Esophagus muscularis mucosa (tissue), 4 donors: ENCODE measurements around the gene PYGB.

ENCODE experiments used
- CTCF ChIP-seq, 3 experiments: fragments of 200-600 bp in 2 of 3; fragments of 450-650 bp in 1 of 3; sonication (generic) in 2 of 3; IDR thresholded peaks; one replicate each; pipeline ENCODE4 v1.5.1; 2017 to 2019; ENCODE audit warnings: antibody characterized with exemption in 3 of 3, mild to moderate bottlenecking in 2 of 3, moderate library complexity in 1 of 3
- EP300 ChIP-seq: sonication (generic); formaldehyde crosslinking; IDR thresholded peaks from one replicate; pipeline ENCODE4 v1.6.1; 2017; ENCODE audit warnings: antibody characterized with exemption
- POLR2A ChIP-seq: fragments of 450-650 bp; IDR thresholded peaks from one replicate; pipeline ENCODE4 v1.6.1; 2017; ENCODE audit warnings: antibody characterized with exemption, moderate library complexity, mild to moderate bottlenecking, low read depth
- POLR2AphosphoS5 ChIP-seq, 2 donors: sonication (generic); formaldehyde crosslinking; IDR thresholded peaks; one replicate each; pipeline ENCODE4 v1.6.1; 2017; ENCODE audit warnings: antibody characterized with exemption in 2 of 2

GRCh38 chr20:25203871-25204320, 44.0 kb upstream of the PYGB start:
- no peak for TF ChIP-seq CTCF (IDR thresholded peaks at IDR 0.05)
- TF ChIP-seq POLR2A = no peak
- TF ChIP-seq EP300 = no peak
- no peak for TF ChIP-seq POLR2AphosphoS5 (IDR thresholded peaks at IDR 0.05)
